HCT116 (cell line): ENCODE results near the gene SRPK2. TPM values are rescaled to one million over a fixed set of nuclear protein-coding genes. Genes with fewer than 3 reads are reported as not detected.

Experiments used
- ATAC-seq: fragments of 200-7000 bp; cut with Tn5 transposase; 2 replicates; pipeline ENCODE4 v1.9.1; 2020; ENCODE audit warnings: mild to moderate bottlenecking, moderate library complexity
- BruUV-seq: library from RNA; stranded (reverse); fragments of 400-500 nt; replicated peaks from 2 replicates; lab custom pipeline; 2021; lab: Mats Ljungman, UMichigan
- CTCF ChIA-PET: fragments of 300-600 bp; sonication (Branson Sonifier 250); formaldehyde crosslinking; loops from one replicate; lab custom pipeline; 2021; ENCODE audit warnings: antibody characterized with exemption; lab: Charles Lee
- POLR2A ChIA-PET: fragments of 300-600, 350-600 bp; sonication (Branson Sonifier 250); formaldehyde crosslinking; loops from one replicate; lab custom pipeline; 2021; ENCODE audit warnings: antibody characterized with exemption; lab: Charles Lee
- RAD21 ChIA-PET, 2 experiments: fragments of 300-600 bp; sonication (Branson Sonifier 250); formaldehyde crosslinking; loops; one replicate each; lab custom pipeline; 2023; ENCODE audit warnings: low total read pairs in 2 of 2; ENCODE audit not compliant: uncharacterized antibody in 2 of 2, unreplicated experiment in 2 of 2, low non-redundant PET in 1 of 2; lab: Charles Lee
- DNase-seq: peaks from one replicate; pipeline ENCODE4 v3.0.0-alpha.2; 2010; ENCODE audit warnings: low read depth, low spot score
- H2AFZ ChIP-seq: fragments of 200-600 bp; shearing (Covaris generic), sonication (generic); 2 replicates; pipeline ENCODE4 v1.6.1; 2017; ENCODE audit warnings: low read depth, mixed run types, mixed read lengths, antibody characterized with exemption, low read length; ENCODE audit not compliant: poor library complexity, severe bottlenecking
- H3K27ac ChIP-seq: 2 replicates; pipeline ENCODE4 v1.5.1; 2012; ENCODE audit warnings: low read depth, low read length
- H3K27me3 ChIP-seq: fragments of 200-600 bp; sonication (generic); 2 replicates; pipeline ENCODE4 v1.6.1; 2016; ENCODE audit warnings: mixed run types, low read length, mixed read lengths; ENCODE audit not compliant: insufficient read depth
- H3K36me3 ChIP-seq, 2 experiments: fragments of 200-500 bp in 1 of 2; fragments of 200-600 bp in 1 of 2; sonication (Bioruptor generic) in 1 of 2; sonication (generic) in 1 of 2; 2 replicates each; pipeline versions ENCODE4 v1.5.1 to v1.6.1; 2014 to 2016; ENCODE audit warnings: low read length in 2 of 2, inconsistent platforms in 1 of 2, mixed read lengths in 1 of 2, mixed run types in 1 of 2; ENCODE audit not compliant: insufficient read depth in 2 of 2, control insufficient read depth in 1 of 2
- H3K4me1 ChIP-seq, 2 experiments: fragments of 200-600 bp in 1 of 2; sonication (generic) in 1 of 2; 2 replicates each; pipeline versions ENCODE4 v1.5.1 to v1.6.1; 2012 to 2017; ENCODE audit warnings: low read length in 2 of 2, inconsistent platforms in 1 of 2, mild to moderate bottlenecking in 1 of 2, mixed read lengths in 1 of 2, mixed run types in 1 of 2, moderate library complexity in 1 of 2; ENCODE audit not compliant: insufficient read depth in 2 of 2, control insufficient read depth in 1 of 2
- H3K4me2 ChIP-seq: fragments of 200-600 bp; sonication (generic); 2 replicates; pipeline ENCODE4 v1.6.1; 2017; ENCODE audit warnings: mixed run types, low read length, mixed read lengths
- H3K4me3 ChIP-seq, 2 experiments: fragments of 200-600 bp in 1 of 2; sonication (generic) in 1 of 2; replicated peaks in 1 of 2; 2 replicates each; pipeline ENCODE4 v1.5.1; 2011 to 2016; ENCODE audit warnings: low read length in 2 of 2, control low read depth in 1 of 2, low read depth in 1 of 2, mild to moderate bottlenecking in 1 of 2, mixed read lengths in 1 of 2, mixed run types in 1 of 2
- H3K79me2 ChIP-seq: fragments of 200-600 bp; sonication (generic); 2 replicates; pipeline ENCODE4 v1.6.1; 2017; ENCODE audit warnings: mild to moderate bottlenecking, mixed run types, low read length, moderate library complexity, mixed read lengths; ENCODE audit not compliant: insufficient read depth
- H3K9ac ChIP-seq: fragments of 200-600 bp; sonication (generic); 2 replicates; pipeline ENCODE4 v1.6.1; 2016; ENCODE audit warnings: low read length, mixed read lengths
- H3K9me2 ChIP-seq: fragments of 200-600 bp; sonication (generic), shearing (Covaris generic); 2 replicates; pipeline ENCODE4 v1.6.1; 2017; ENCODE audit warnings: mixed run types, mild to moderate bottlenecking, moderate library complexity; ENCODE audit not compliant: insufficient read depth
- H3K9me3 ChIP-seq, 2 experiments: fragments of 200-500 bp in 1 of 2; fragments of 200-600 bp in 1 of 2; sonication (Bioruptor generic) in 1 of 2; sonication (generic) in 1 of 2; 2 replicates each; pipeline ENCODE4 v1.6.1; 2014 to 2017; ENCODE audit warnings: low read length in 2 of 2, mixed read lengths in 2 of 2, inconsistent platforms in 1 of 2, low read depth in 1 of 2, mild to moderate bottlenecking in 1 of 2, mixed run types in 1 of 2, moderate library complexity in 1 of 2; ENCODE audit not compliant: control insufficient read depth in 1 of 2, insufficient read depth in 1 of 2
- H4K20me1 ChIP-seq: fragments of 200-600 bp; sonication (generic), shearing (Covaris generic); 2 replicates; pipeline ENCODE4 v1.6.1; 2017; ENCODE audit warnings: mixed run types, mild to moderate bottlenecking, moderate library complexity; ENCODE audit not compliant: insufficient read depth
- CBX3 ChIP-seq: IDR thresholded peaks from 2 replicates; pipeline ENCODE4 v1.6.1; 2012; ENCODE audit warnings: low read depth
- CEBPB ChIP-seq: IDR thresholded peaks from 2 replicates; pipeline ENCODE4 v1.6.1; 2012; ENCODE audit warnings: low read depth
- EZH2 ChIP-seq: fragments of 200-600 bp; sonication (generic); IDR thresholded peaks from 2 replicates; pipeline ENCODE4 v1.6.1; 2017; ENCODE audit warnings: antibody characterized with exemption, mixed run types
- EZH2phosphoT487 ChIP-seq: fragments of 200-600 bp; IDR thresholded peaks from 2 replicates; pipeline ENCODE4 v1.6.1; 2018; ENCODE audit warnings: antibody characterized with exemption, borderline replicate concordance
- JUND ChIP-seq: IDR thresholded peaks from 2 replicates; pipeline ENCODE4 v1.6.1; 2012
- POLR2A ChIP-seq: IDR thresholded peaks from 2 replicates; pipeline ENCODE4 v1.7.0; 2011; ENCODE audit warnings: borderline replicate concordance; ENCODE audit not compliant: insufficient read depth, insufficient read length; ENCODE audit errors: extremely low read depth
- RAD21 ChIP-seq: IDR thresholded peaks from 2 replicates; pipeline ENCODE4 v1.6.1; 2012; ENCODE audit warnings: low read depth, mild to moderate bottlenecking
- SIN3A ChIP-seq: IDR thresholded peaks from 2 replicates; pipeline ENCODE4 v1.6.1; 2012; ENCODE audit warnings: low read depth
- SP1 ChIP-seq: IDR thresholded peaks from 2 replicates; pipeline ENCODE4 v1.6.1; 2012; ENCODE audit warnings: low read depth
- SRF ChIP-seq: IDR thresholded peaks from 2 replicates; pipeline ENCODE4 v1.6.1; 2012; ENCODE audit warnings: low read depth
- TCF7L2 ChIP-seq: IDR thresholded peaks from 2 replicates; pipeline ENCODE4 v1.7.0; 2011; ENCODE audit warnings: borderline replicate concordance, inconsistent platforms; ENCODE audit not compliant: insufficient read depth, insufficient read length; ENCODE audit errors: extremely low read depth
- YY1 ChIP-seq: IDR thresholded peaks from 2 replicates; pipeline ENCODE4 v1.6.1; 2011; ENCODE audit warnings: low read length, low read depth, moderate library complexity, mild to moderate bottlenecking; ENCODE audit not compliant: insufficient replicate concordance; ENCODE audit errors: extremely low read depth
- ZNF274 ChIP-seq: fragments of 200-500 bp; sonication (Bioruptor generic); IDR thresholded peaks from 2 replicates; pipeline ENCODE4 v1.6.1; 2014; ENCODE audit warnings: mild to moderate bottlenecking, low read depth, low read length, inconsistent platforms
- intact Hi-C: fragments of 100-400 bp; cut with micrococcal nuclease; formaldehyde crosslinking; loops from 2 replicates; pipeline ENCODE4 v1.10.0; 2022
- total RNA-seq: library from RNA; stranded (reverse); gene quantifications from one replicate; pipeline ENCODE4 v1.2.1, GENCODE V29; 2021; ENCODE audit not compliant: unreplicated experiment
- TF ChIP-seq, protein P1 (sequence below): IDR thresholded peaks from 2 replicates; pipeline ENCODE4 v1.6.1; 2012
- TF ChIP-seq, protein P2 (sequence below): IDR thresholded peaks from 2 replicates; pipeline ENCODE4 v1.6.1; 2012
- TF ChIP-seq, protein P3 (sequence below): IDR thresholded peaks from 2 replicates; pipeline ENCODE4 v1.6.1; 2011; ENCODE audit warnings: mild to moderate bottlenecking, low read length, moderate library complexity; ENCODE audit not compliant: insufficient replicate concordance; ENCODE audit errors: extremely low read depth
- TF ChIP-seq, protein P4 (sequence below), 3 experiments: fragments of 200-600 bp in 1 of 3; sonication (generic) in 1 of 3; IDR thresholded peaks in 2 of 3; conservative IDR thresholded peaks in 1 of 3; 2 replicates each; pipeline ENCODE4 v1.5.1; 2012 to 2017; ENCODE audit warnings: low read depth in 2 of 3, low read length in 2 of 3, antibody characterized with exemption in 1 of 3, borderline replicate concordance in 1 of 3, control low read depth in 1 of 3, mild to moderate bottlenecking in 1 of 3, mixed read lengths in 1 of 3, mixed run types in 1 of 3, moderate library complexity in 1 of 3; ENCODE audit not compliant: insufficient read depth in 1 of 3
- TF ChIP-seq, protein P5 (sequence below): IDR thresholded peaks from 2 replicates; pipeline ENCODE4 v1.6.1; 2012; ENCODE audit warnings: low read depth

The SRPK2 gene
- total RNA-seq, 1 experiment from 2014 or later = 37.4 TPM

DNA sequence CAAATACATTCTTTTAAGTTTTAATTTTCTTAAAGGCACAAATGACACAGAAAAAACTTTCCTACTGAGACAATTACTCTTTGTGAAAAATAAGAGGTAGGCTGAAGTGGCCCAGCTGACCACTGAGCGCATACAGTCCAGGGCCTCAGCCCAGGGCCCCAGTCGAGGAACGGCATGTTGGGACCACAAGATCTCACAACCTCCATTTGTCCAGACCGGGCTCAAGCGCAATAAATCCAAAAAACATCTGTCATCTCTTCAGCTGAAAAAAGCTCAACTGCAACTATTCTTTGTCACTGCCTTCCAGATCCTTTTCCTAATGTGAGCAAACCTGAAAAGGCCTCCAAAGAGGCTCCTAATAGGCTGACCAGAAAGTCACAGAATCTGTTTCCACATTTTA lies 165.8 kb downstream of the SRPK2 start:
- RAD21 ChIA-PET = no interaction called here
- H3K79me2 ChIP-seq = peaks cover 64% of the 10 kb centered on the region
- intact Hi-C loops = no loop called here
- ATAC-seq (no peak), DNase-seq (no peak)
- CTCF ChIA-PET = no interaction called here
- H3K9me2 ChIP-seq = no peaks in the 10 kb centered on the region
- H3K9ac ChIP-seq = no peak overlapping the region
- H3K36me3 ChIP-seq = no peaks in the 10 kb centered on the region
- H3K4me3 ChIP-seq = no peak overlapping the region
- H3K4me1 ChIP-seq = peaks cover 21 to 44% of the 10 kb centered on the region in 2 experiments
- no peak overlapping the region for H3K4me2 ChIP-seq
- no peak overlapping the region for H3K27ac ChIP-seq
- H2AFZ ChIP-seq = no peak overlapping the region
- no peaks in the 10 kb centered on the region for H3K27me3 ChIP-seq
- BruUV-seq = no TSS peak
- no peaks in the 10 kb centered on the region for H3K9me3 ChIP-seq
- TF ChIP-seq SIN3A = no peak
- TF ChIP-seq, protein P1, sequence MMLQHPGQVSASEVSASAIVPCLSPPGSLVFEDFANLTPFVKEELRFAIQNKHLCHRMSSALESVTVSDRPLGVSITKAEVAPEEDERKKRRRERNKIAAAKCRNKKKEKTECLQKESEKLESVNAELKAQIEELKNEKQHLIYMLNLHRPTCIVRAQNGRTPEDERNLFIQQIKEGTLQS = no peak
- TF ChIP-seq CBX3 = no peak
- no peak for TF ChIP-seq RAD21
- TF ChIP-seq, protein P2, sequence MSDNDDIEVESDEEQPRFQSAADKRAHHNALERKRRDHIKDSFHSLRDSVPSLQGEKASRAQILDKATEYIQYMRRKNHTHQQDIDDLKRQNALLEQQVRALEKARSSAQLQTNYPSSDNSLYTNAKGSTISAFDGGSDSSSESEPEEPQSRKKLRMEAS = no peak
- no peak for TF ChIP-seq ZNF274
- no peak for TF ChIP-seq SP1
- no peak for TF ChIP-seq SRF
- no peak for TF ChIP-seq TCF7L2
- TF ChIP-seq CEBPB = no peak
- no peak for TF ChIP-seq JUND
- TF ChIP-seq, protein P3, sequence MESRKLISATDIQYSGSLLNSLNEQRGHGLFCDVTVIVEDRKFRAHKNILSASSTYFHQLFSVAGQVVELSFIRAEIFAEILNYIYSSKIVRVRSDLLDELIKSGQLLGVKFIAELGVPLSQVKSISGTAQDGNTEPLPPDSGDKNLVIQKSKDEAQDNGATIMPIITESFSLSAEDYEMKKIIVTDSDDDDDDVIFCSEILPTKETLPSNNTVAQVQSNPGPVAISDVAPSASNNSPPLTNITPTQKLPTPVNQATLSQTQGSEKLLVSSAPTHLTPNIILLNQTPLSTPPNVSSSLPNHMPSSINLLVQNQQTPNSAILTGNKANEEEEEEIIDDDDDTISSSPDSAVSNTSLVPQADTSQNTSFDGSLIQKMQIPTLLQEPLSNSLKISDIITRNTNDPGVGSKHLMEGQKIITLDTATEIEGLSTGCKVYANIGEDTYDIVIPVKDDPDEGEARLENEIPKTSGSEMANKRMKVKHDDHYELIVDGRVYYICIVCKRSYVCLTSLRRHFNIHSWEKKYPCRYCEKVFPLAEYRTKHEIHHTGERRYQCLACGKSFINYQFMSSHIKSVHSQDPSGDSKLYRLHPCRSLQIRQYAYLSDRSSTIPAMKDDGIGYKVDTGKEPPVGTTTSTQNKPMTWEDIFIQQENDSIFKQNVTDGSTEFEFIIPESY = no peak
- no peak for TF ChIP-seq EZH2
- TF ChIP-seq, protein P4, sequence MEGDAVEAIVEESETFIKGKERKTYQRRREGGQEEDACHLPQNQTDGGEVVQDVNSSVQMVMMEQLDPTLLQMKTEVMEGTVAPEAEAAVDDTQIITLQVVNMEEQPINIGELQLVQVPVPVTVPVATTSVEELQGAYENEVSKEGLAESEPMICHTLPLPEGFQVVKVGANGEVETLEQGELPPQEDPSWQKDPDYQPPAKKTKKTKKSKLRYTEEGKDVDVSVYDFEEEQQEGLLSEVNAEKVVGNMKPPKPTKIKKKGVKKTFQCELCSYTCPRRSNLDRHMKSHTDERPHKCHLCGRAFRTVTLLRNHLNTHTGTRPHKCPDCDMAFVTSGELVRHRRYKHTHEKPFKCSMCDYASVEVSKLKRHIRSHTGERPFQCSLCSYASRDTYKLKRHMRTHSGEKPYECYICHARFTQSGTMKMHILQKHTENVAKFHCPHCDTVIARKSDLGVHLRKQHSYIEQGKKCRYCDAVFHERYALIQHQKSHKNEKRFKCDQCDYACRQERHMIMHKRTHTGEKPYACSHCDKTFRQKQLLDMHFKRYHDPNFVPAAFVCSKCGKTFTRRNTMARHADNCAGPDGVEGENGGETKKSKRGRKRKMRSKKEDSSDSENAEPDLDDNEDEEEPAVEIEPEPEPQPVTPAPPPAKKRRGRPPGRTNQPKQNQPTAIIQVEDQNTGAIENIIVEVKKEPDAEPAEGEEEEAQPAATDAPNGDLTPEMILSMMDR (IDR thresholded peaks at IDR 0.05 in 2 of 3, conservative IDR thresholded peaks at IDR 0.05 in 1 of 3; ENCODE audit: borderline replicate concordance in 1 of 3, insufficient read depth in 1 of 3, low read depth in 2 of 3, low read length in 2 of 3) = no peak
- no peak for TF ChIP-seq YY1
- TF ChIP-seq, protein P5, sequence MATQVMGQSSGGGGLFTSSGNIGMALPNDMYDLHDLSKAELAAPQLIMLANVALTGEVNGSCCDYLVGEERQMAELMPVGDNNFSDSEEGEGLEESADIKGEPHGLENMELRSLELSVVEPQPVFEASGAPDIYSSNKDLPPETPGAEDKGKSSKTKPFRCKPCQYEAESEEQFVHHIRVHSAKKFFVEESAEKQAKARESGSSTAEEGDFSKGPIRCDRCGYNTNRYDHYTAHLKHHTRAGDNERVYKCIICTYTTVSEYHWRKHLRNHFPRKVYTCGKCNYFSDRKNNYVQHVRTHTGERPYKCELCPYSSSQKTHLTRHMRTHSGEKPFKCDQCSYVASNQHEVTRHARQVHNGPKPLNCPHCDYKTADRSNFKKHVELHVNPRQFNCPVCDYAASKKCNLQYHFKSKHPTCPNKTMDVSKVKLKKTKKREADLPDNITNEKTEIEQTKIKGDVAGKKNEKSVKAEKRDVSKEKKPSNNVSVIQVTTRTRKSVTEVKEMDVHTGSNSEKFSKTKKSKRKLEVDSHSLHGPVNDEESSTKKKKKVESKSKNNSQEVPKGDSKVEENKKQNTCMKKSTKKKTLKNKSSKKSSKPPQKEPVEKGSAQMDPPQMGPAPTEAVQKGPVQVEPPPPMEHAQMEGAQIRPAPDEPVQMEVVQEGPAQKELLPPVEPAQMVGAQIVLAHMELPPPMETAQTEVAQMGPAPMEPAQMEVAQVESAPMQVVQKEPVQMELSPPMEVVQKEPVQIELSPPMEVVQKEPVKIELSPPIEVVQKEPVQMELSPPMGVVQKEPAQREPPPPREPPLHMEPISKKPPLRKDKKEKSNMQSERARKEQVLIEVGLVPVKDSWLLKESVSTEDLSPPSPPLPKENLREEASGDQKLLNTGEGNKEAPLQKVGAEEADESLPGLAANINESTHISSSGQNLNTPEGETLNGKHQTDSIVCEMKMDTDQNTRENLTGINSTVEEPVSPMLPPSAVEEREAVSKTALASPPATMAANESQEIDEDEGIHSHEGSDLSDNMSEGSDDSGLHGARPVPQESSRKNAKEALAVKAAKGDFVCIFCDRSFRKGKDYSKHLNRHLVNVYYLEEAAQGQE = no peak
- TF ChIP-seq EZH2phosphoT487 = no peak
- no peak for TF ChIP-seq POLR2A
- H4K20me1 ChIP-seq = no peaks in the 10 kb centered on the region
- POLR2A ChIA-PET = no interaction called here
